ENCODE data around the gene PTK7.

PTK7 gene

GRCh38 chr6:43103253-43103876 lies 27.3 kb downstream of the PTK7 start:
- 77% methylated on average over 1 of the region's 2 CpGs for WGBS
- no peak overlapping the region for H2AFZ ChIP-seq (ENCODE audit: low read depth, low read length)

DNA sequence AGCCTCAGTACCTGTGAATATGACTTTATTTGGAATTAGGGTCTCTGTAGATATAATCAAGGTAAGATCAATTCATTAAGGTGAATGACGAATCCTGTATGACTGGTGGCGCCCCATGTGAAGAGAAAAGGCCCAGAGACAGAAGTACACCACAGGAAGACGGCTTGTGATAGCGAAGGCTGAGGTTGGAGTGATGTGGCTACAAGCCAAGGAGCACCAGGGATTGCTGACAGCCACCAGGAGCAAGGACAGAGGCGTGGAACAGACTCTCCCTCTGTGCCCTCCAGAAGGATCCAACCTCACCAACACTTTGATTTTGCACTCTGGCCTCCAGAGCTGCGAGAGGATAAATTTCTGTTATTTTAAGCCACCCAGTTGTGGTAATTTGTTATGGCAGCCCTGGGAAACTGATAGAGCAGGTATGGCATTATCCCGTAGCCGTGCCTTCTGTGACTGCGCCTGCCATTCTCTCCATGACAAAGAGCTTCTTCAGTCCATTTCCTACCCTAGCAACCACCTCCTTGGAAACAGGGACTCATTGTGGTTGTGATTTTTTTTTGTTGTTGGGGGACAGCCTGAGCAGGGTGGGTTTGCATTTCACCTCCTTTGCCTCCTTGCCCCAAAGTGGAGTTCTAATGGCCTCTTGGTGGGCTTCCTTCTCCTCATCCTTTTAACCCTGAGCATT lies 29.6 kb downstream of the PTK7 start:
- H2AK5ac ChIP-seq (ENCODE audit: low read length, severe bottlenecking), result no peak overlapping the region
- no peak overlapping the region for H3K4me3 ChIP-seq (ENCODE audit: insufficient read depth in 1 of 2, low read depth in 1 of 2, low read length in 2 of 2)
- H2BK120ac ChIP-seq (ENCODE audit: low read depth, low read length), result no peak overlapping the region
- no peak overlapping the region for H2BK15ac ChIP-seq (ENCODE audit: low read depth, poor library complexity, severe bottlenecking)
- H2AFZ ChIP-seq (ENCODE audit: low read depth, low read length), result no peak overlapping the region
- DNase-seq, result no peak
- H3K23ac ChIP-seq (ENCODE audit: low read length in 2 of 2), result no peak overlapping the region
- H3K4me1 ChIP-seq (ENCODE audit: control insufficient read depth, insufficient read depth, low read depth, low read length), result peaks cover 3% of the 10 kb centered on the region
- H3K9ac ChIP-seq (ENCODE audit: low read length), result no peak overlapping the region
- no peak overlapping the region for H3K4ac ChIP-seq (ENCODE audit: low read depth in 1 of 2, low read length in 2 of 2)
- H2BK12ac ChIP-seq (ENCODE audit: low read length in 2 of 2), result no peak overlapping the region
- no peak overlapping the region for H3K4me2 ChIP-seq (ENCODE audit: low read length, poor library complexity, severe bottlenecking)
- no peaks in the 10 kb centered on the region for H3K9me3 ChIP-seq (ENCODE audit: control insufficient read depth, low read length)
- H3K18ac ChIP-seq (ENCODE audit: low read depth in 1 of 2, low read length in 2 of 2), result no peak overlapping the region
- WGBS, result 97% methylated on average over 6 of the region's 9 CpGs
- H3K27me3 ChIP-seq (ENCODE audit: control insufficient read depth in 1 of 2, insufficient read depth in 1 of 2, low read length in 2 of 2), result no peaks in the 10 kb centered on the region
- H3K27ac ChIP-seq (ENCODE audit: low read length, poor library complexity, severe bottlenecking), result no peak overlapping the region
- H3K14ac ChIP-seq (ENCODE audit: low read length in 2 of 2), result no peak overlapping the region
- no peak overlapping the region for H4K8ac ChIP-seq (ENCODE audit: low read length)
- H3K36me3 ChIP-seq (ENCODE audit: control insufficient read depth in 1 of 2, insufficient read depth in 2 of 2, low read depth in 1 of 2, low read length in 2 of 2), result peaks cover 0 to 8% of the 10 kb centered on the region in 2 experiments
- H3K79me1 ChIP-seq (replicated peaks; ENCODE audit: low read length, poor library complexity, severe bottlenecking), result peaks cover 7% of the 10 kb centered on the region
- H2BK5ac ChIP-seq (ENCODE audit: low read depth, low read length, poor library complexity, severe bottlenecking), result no peak overlapping the region
- no peak overlapping the region for H4K91ac ChIP-seq (ENCODE audit: low read length)

More at GRCh38 chr6:43103253-43103876, 27.3 kb downstream of the PTK7 start:
- Histone ChIP-seq H4K91ac (ENCODE audit: low read length) (no peak overlapping the region), H2BK5ac (ENCODE audit: low read depth, low read length, poor library complexity, severe bottlenecking) (no peak overlapping the region), H3K18ac (ENCODE audit: low read depth in 1 of 2, low read length in 2 of 2) (no peak overlapping the region), H3K36me3 (ENCODE audit: control insufficient read depth in 1 of 2, insufficient read depth in 2 of 2, low read depth in 1 of 2, low read length in 2 of 2) (peaks cover 0 to 6% of the 10 kb centered on the region in 2 experiments), H3K4me3 (ENCODE audit: insufficient read depth in 1 of 2, low read depth in 1 of 2, low read length in 2 of 2) (no peak overlapping the region), H3K79me1 (replicated peaks; ENCODE audit: low read length, poor library complexity, severe bottlenecking) (peaks cover 7% of the 10 kb centered on the region), H2BK12ac (ENCODE audit: low read length in 2 of 2) (no peak overlapping the region), H4K8ac (ENCODE audit: low read length) (no peak overlapping the region), H3K4me1 (ENCODE audit: control insufficient read depth, insufficient read depth, low read depth, low read length) (peaks cover 7% of the 10 kb centered on the region), H3K27me3 (ENCODE audit: control insufficient read depth in 1 of 2, insufficient read depth in 1 of 2, low read length in 2 of 2) (no peaks in the 10 kb centered on the region), H2AK5ac (ENCODE audit: low read length, severe bottlenecking) (peak overlapping the region; percentile 82), H3K4me2 (ENCODE audit: low read length, poor library complexity, severe bottlenecking) (no peak overlapping the region), H2BK15ac (ENCODE audit: low read depth, poor library complexity, severe bottlenecking) (no peak overlapping the region), H3K9ac (ENCODE audit: low read length) (no peak overlapping the region), H3K9me3 (ENCODE audit: control insufficient read depth, low read length) (no peaks in the 10 kb centered on the region), H2BK120ac (ENCODE audit: low read depth, low read length) (no peak overlapping the region), H3K4ac (ENCODE audit: low read depth in 1 of 2, low read length in 2 of 2) (no peak overlapping the region), H3K27ac (ENCODE audit: low read length, poor library complexity, severe bottlenecking) (no peak overlapping the region), H3K14ac (ENCODE audit: low read length in 2 of 2) (no peak overlapping the region), H3K23ac (ENCODE audit: low read length in 2 of 2) (no peak overlapping the region)
- DNase-seq, result no peak

- H2BK12ac ChIP-seq (ENCODE audit: low read length in 2 of 2), result no peak overlapping the region
- no peaks in the 10 kb centered on the region for H3K9me3 ChIP-seq (ENCODE audit: control insufficient read depth, low read length)
- no peak overlapping the region for H3K4me2 ChIP-seq (ENCODE audit: low read length, poor library complexity, severe bottlenecking)
- H2BK120ac ChIP-seq (ENCODE audit: low read depth, low read length), result no peak overlapping the region
- H3K23ac ChIP-seq (ENCODE audit: low read length in 2 of 2), result no peak overlapping the region
- no peak overlapping the region for H3K9ac ChIP-seq (ENCODE audit: low read length)
- peaks cover 5% of the 10 kb centered on the region for H3K79me1 ChIP-seq (replicated peaks; ENCODE audit: low read length, poor library complexity, severe bottlenecking)
- no peak for DNase-seq
- no peak overlapping the region for H3K4me3 ChIP-seq (ENCODE audit: insufficient read depth in 1 of 2, low read depth in 1 of 2, low read length in 2 of 2)
- no peak overlapping the region for H2AK5ac ChIP-seq (ENCODE audit: low read length, severe bottlenecking)
- H3K27ac ChIP-seq (ENCODE audit: low read length, poor library complexity, severe bottlenecking), result no peak overlapping the region
- H3K14ac ChIP-seq (ENCODE audit: low read length in 2 of 2), result no peak overlapping the region
- H2BK15ac ChIP-seq (ENCODE audit: low read depth, poor library complexity, severe bottlenecking), result no peak overlapping the region
- peaks cover 7% of the 10 kb centered on the region for H3K4me1 ChIP-seq (ENCODE audit: control insufficient read depth, insufficient read depth, low read depth, low read length)
- no peak overlapping the region for H2AFZ ChIP-seq (ENCODE audit: low read depth, low read length)
- no peak overlapping the region for H3K18ac ChIP-seq (ENCODE audit: low read depth in 1 of 2, low read length in 2 of 2)
- no peak overlapping the region for H4K8ac ChIP-seq (ENCODE audit: low read length)
- H3K4ac ChIP-seq (ENCODE audit: low read depth in 1 of 2, low read length in 2 of 2), result no peak overlapping the region
- no peak overlapping the region for H2BK5ac ChIP-seq (ENCODE audit: low read depth, low read length, poor library complexity, severe bottlenecking)
- H4K91ac ChIP-seq (ENCODE audit: low read length), result no peak overlapping the region
- peaks cover 0 to 8% of the 10 kb centered on the region in 2 experiments for H3K36me3 ChIP-seq (ENCODE audit: control insufficient read depth in 1 of 2, insufficient read depth in 2 of 2, low read depth in 1 of 2, low read length in 2 of 2)
- H3K27me3 ChIP-seq (ENCODE audit: control insufficient read depth in 1 of 2, insufficient read depth in 1 of 2, low read length in 2 of 2), result no peaks in the 10 kb centered on the region
- WGBS, result 98% methylated on average over 11 of the region's 12 CpGs
These were observed 31.4 kb downstream of the PTK7 start for GRCh38 chr6:43107344-43108062.

All from mesenchymal stem cell (in vitro differentiated cells and primary cell).